H1 (cell line): Measurements from ENCODE around the gene TAS1R3. TPM values are rescaled to one million over a fixed set of nuclear protein-coding genes. Genes with fewer than 3 reads are reported as not detected.

Source experiments
- CTCF ChIA-PET: fragments of 300-600 bp; sonication (Branson Sonifier 250); formaldehyde crosslinking; loops from one replicate; lab custom pipeline; 2021; ENCODE audit not compliant: partially characterized antibody; lab: Charles Lee
- POLR2A ChIA-PET: fragments of 300-600 bp; sonication (Branson Sonifier 250); formaldehyde crosslinking; loops from one replicate; lab custom pipeline; 2021; ENCODE audit warnings: inconsistent platforms; ENCODE audit not compliant: partially characterized antibody; lab: Charles Lee
- DNase-seq, 2 experiments: peaks; one replicate each; pipeline versions ENCODE4 v3.0.0 to v3.0.0-alpha.2; 2010 to 2022; ENCODE audit warnings: low spot score in 2 of 2, low read depth in 1 of 2, mixed read lengths in 1 of 2
- FAIRE-seq: peaks from 2 replicates; lab custom pipeline; 2011; peaks lifted over from hg19 to GRCh38; lab: Jason Lieb, UNC
- H2AFZ ChIP-seq: 2 replicates; pipeline ENCODE4 v1.8.1; 2012; ENCODE audit warnings: low read length, inconsistent platforms
- H2AK5ac ChIP-seq: 2 replicates; pipeline ENCODE4 v1.6.1; 2013; ENCODE audit warnings: low read depth, low read length
- H2BK120ac ChIP-seq: replicated peaks from 2 replicates; pipeline ENCODE3; 2013; ENCODE audit warnings: low read depth, low read length, inconsistent platforms
- H2BK12ac ChIP-seq: 2 replicates; pipeline ENCODE4 v1.6.1; 2013; ENCODE audit warnings: low read depth, low read length
- H2BK15ac ChIP-seq: 2 replicates; pipeline ENCODE4 v1.6.1; 2013; ENCODE audit warnings: low read length
- H2BK20ac ChIP-seq: 2 replicates; pipeline ENCODE4 v1.6.1; 2013; ENCODE audit warnings: low read length
- H2BK5ac ChIP-seq: 2 replicates; pipeline ENCODE4 v1.6.1; 2013; ENCODE audit warnings: low read depth, low read length
- H3K14ac ChIP-seq: 2 replicates; pipeline ENCODE4 v1.6.1; 2013; ENCODE audit warnings: inconsistent platforms; ENCODE audit not compliant: insufficient read length
- H3K18ac ChIP-seq: 2 replicates; pipeline ENCODE4 v1.6.1; 2013; ENCODE audit warnings: low read length; ENCODE audit errors: extremely low read depth
- H3K23ac ChIP-seq: 2 replicates; pipeline ENCODE4 v1.6.1; 2013; ENCODE audit warnings: inconsistent platforms; ENCODE audit not compliant: insufficient read length
- H3K23me2 ChIP-seq: 2 replicates; pipeline ENCODE4 v1.6.1; 2013; ENCODE audit warnings: low read depth, low read length
- H3K27ac ChIP-seq: 2 replicates; pipeline ENCODE4 v1.6.1; 2011; ENCODE audit warnings: low read depth, low read length, inconsistent platforms
- H3K27me3 ChIP-seq, 4 experiments: replicated peaks in 1 of 4; 1 replicate in 1 of 4; 2 replicates in 3 of 4; pipeline versions ENCODE4 v1.6.1 to v1.8.1; 2011 to 2013; ENCODE audit warnings: low read length in 3 of 4, mild to moderate bottlenecking in 3 of 4, inconsistent platforms in 2 of 4, mixed read lengths in 2 of 4, moderate library complexity in 1 of 4; ENCODE audit not compliant: control insufficient read depth in 3 of 4, insufficient read depth in 3 of 4; ENCODE audit errors: extremely low read depth in 1 of 4
- H3K36me3 ChIP-seq, 4 experiments: 2 replicates each; pipeline versions ENCODE4 v1.6.1 to v1.8.1; 2011 to 2013; ENCODE audit warnings: mild to moderate bottlenecking in 4 of 4, low read length in 3 of 4, moderate library complexity in 2 of 4, control low read depth in 1 of 4, inconsistent platforms in 1 of 4; ENCODE audit not compliant: insufficient read depth in 4 of 4, control insufficient read depth in 2 of 4
- H3K4ac ChIP-seq: replicated peaks from 2 replicates; pipeline ENCODE3; 2013; ENCODE audit warnings: low read length, low read depth, mixed read lengths, inconsistent platforms; ENCODE audit not compliant: insufficient read length
- H3K4me1 ChIP-seq, 4 experiments: replicated peaks in 1 of 4; 1 replicate in 1 of 4; 2 replicates in 3 of 4; pipeline versions ENCODE4 v1.6.1 to v1.8.1; 2011 to 2013; ENCODE audit warnings: low read length in 3 of 4, inconsistent platforms in 2 of 4, mixed read lengths in 1 of 4; ENCODE audit not compliant: insufficient read depth in 4 of 4, control insufficient read depth in 3 of 4
- H3K4me2 ChIP-seq, 2 experiments: 2 replicates each; pipeline versions ENCODE4 v1.6.1 to v1.8.1; 2011 to 2013; ENCODE audit warnings: low read depth in 2 of 2, low read length in 2 of 2, control low read depth in 1 of 2, inconsistent platforms in 1 of 2, mild to moderate bottlenecking in 1 of 2; ENCODE audit not compliant: insufficient read depth in 1 of 2
- H3K4me3 ChIP-seq, 4 experiments: fragments of 200-600, 300-600 bp in 1 of 4; sonication (generic), shearing (Covaris generic), sonication (Bioruptor Twin) in 1 of 4; 2 replicates each; pipeline versions ENCODE4 v1.5.1 to v1.8.1; 2011 to 2016; ENCODE audit warnings: low read length in 4 of 4, low read depth in 3 of 4, control low read depth in 2 of 4, inconsistent platforms in 2 of 4, mild to moderate bottlenecking in 2 of 4, mixed read lengths in 1 of 4, moderate library complexity in 1 of 4; ENCODE audit not compliant: insufficient read depth in 2 of 4; ENCODE audit errors: extremely low read depth in 1 of 4
- H3K56ac ChIP-seq: replicated peaks from 2 replicates; pipeline ENCODE3; 2013; ENCODE audit warnings: low read depth, mild to moderate bottlenecking, mixed read lengths, low read length, inconsistent platforms; ENCODE audit not compliant: insufficient read length
- H3K79me1 ChIP-seq: 2 replicates; pipeline ENCODE4 v1.6.1; 2013; ENCODE audit warnings: low read depth, low read length, control low read depth
- H3K79me2 ChIP-seq, 2 experiments: 2 replicates each; pipeline versions ENCODE4 v1.6.1 to v1.8.1; 2012 to 2013; ENCODE audit warnings: low read length in 2 of 2, mild to moderate bottlenecking in 2 of 2, inconsistent platforms in 1 of 2; ENCODE audit not compliant: insufficient read depth in 2 of 2, control insufficient read depth in 1 of 2
- H3K9ac ChIP-seq, 4 experiments: replicated peaks in 1 of 4; 1 replicate in 1 of 4; 2 replicates in 3 of 4; pipeline versions ENCODE4 v1.6.1 to v1.8.1; 2011 to 2013; ENCODE audit warnings: low read depth in 3 of 4, low read length in 3 of 4, control low read depth in 2 of 4, mild to moderate bottlenecking in 2 of 4, moderate library complexity in 2 of 4, inconsistent platforms in 1 of 4; ENCODE audit errors: extremely low read depth in 1 of 4
- H3K9me3 ChIP-seq, 2 experiments: 2 replicates each; pipeline versions ENCODE4 v1.6.1 to v1.8.1; 2012 to 2013; ENCODE audit warnings: mild to moderate bottlenecking in 2 of 2, moderate library complexity in 2 of 2, control low read depth in 1 of 2, inconsistent platforms in 1 of 2, low read depth in 1 of 2, low read length in 1 of 2, mixed read lengths in 1 of 2; ENCODE audit not compliant: insufficient read depth in 2 of 2
- H4K20me1 ChIP-seq, 2 experiments: replicated peaks in 1 of 2; 2 replicates each; pipeline versions ENCODE3 to v1.8.1; 2011 to 2013; ENCODE audit warnings: inconsistent platforms in 2 of 2, low read length in 2 of 2, mild to moderate bottlenecking in 1 of 2; ENCODE audit not compliant: insufficient read depth in 2 of 2, control insufficient read depth in 1 of 2
- H4K5ac ChIP-seq: 2 replicates; pipeline ENCODE4 v1.6.1; 2013; ENCODE audit warnings: low read length, low read depth, mixed read lengths, inconsistent platforms; ENCODE audit not compliant: insufficient read length
- H4K8ac ChIP-seq: 2 replicates; pipeline ENCODE4 v1.8.0; 2013; ENCODE audit warnings: mild to moderate bottlenecking, moderate library complexity, low read length, inconsistent platforms; ENCODE audit not compliant: insufficient read depth; ENCODE audit errors: extremely low read depth
- H4K91ac ChIP-seq: replicated peaks from 2 replicates; pipeline ENCODE3; 2013; ENCODE audit warnings: low read length, mixed read lengths, inconsistent platforms; ENCODE audit not compliant: insufficient read length
- BACH1 ChIP-seq: IDR thresholded peaks from 2 replicates; pipeline ENCODE4 v1.6.1; 2012; ENCODE audit warnings: low read length, improper control_type of control experiment
- EGR1 ChIP-seq: IDR thresholded peaks from 2 replicates; pipeline ENCODE4 v1.6.1; 2011; ENCODE audit warnings: low read depth, low read length, borderline replicate concordance
- GABPA ChIP-seq: IDR thresholded peaks from 2 replicates; pipeline ENCODE4 v1.6.1; 2011; ENCODE audit warnings: mild to moderate bottlenecking, low read length, moderate library complexity, borderline replicate concordance; ENCODE audit not compliant: insufficient read depth
- JUND ChIP-seq: IDR thresholded peaks from 2 replicates; pipeline ENCODE4 v1.6.1; 2011; ENCODE audit warnings: mild to moderate bottlenecking, improper control_type of control experiment, low read length
- KDM1A ChIP-seq: fragments of 200-600, 300-600 bp; sonication (generic); IDR thresholded peaks from 2 replicates; pipeline ENCODE4 v1.7.1; 2016; ENCODE audit warnings: mild to moderate bottlenecking, low read length, borderline replicate concordance
- KDM5A ChIP-seq: fragments of 200-600 bp; IDR thresholded peaks from 2 replicates; pipeline ENCODE4 v1.7.1; 2012; ENCODE audit warnings: mild to moderate bottlenecking, low read length, inconsistent platforms, mixed read lengths
- NANOG ChIP-seq: IDR thresholded peaks from 2 replicates; pipeline ENCODE4 v1.6.1; 2011; ENCODE audit warnings: low read length, low read depth, mild to moderate bottlenecking, inconsistent platforms; ENCODE audit not compliant: insufficient read depth, poor library complexity, severe bottlenecking
- PHF8 ChIP-seq: fragments of 200-600 bp; sonication (generic); conservative IDR thresholded peaks from 2 replicates; pipeline ENCODE4 v1.7.1; 2012; ENCODE audit warnings: low read depth, mild to moderate bottlenecking, inconsistent platforms, low read length, moderate library complexity
- RNF2 ChIP-seq: fragments of 200-900, 300-1000 bp; sonication (generic); IDR thresholded peaks from 2 replicates; pipeline ENCODE4 v1.7.1; 2016; ENCODE audit warnings: borderline replicate concordance, low read depth, mild to moderate bottlenecking, antibody characterized with exemption, low read length; ENCODE audit not compliant: poor library complexity, severe bottlenecking; ENCODE audit errors: missing control alignments
- TCF12 ChIP-seq: IDR thresholded peaks from 2 replicates; pipeline ENCODE4 v1.6.1; 2011; ENCODE audit warnings: low read depth, mild to moderate bottlenecking, low read length
- ZNF274 ChIP-seq: IDR thresholded peaks from 2 replicates; pipeline ENCODE4 v1.7.0; 2012; ENCODE audit warnings: low read length, borderline replicate concordance; ENCODE audit errors: extremely low read depth
- WGBS, 2 experiments: shearing (Covaris generic) in 1 of 2; methylation state at CpG; one replicate each; pipeline versions ENCODE4 v1.1.6 to v1.1.7; 2013 to 2015; ENCODE audit warnings: low lambda C conversion rate in 2 of 2, mixed read lengths in 2 of 2, inconsistent platforms in 1 of 2, low coverage in 1 of 2, missing lambda C conversion rate in 1 of 2; ENCODE audit not compliant: insufficient replicate concordance in 2 of 2, insufficient coverage in 1 of 2, insufficient read length in 1 of 2; ENCODE audit errors: extremely low coverage in 1 of 2, missing lambda C conversion rate in 1 of 2; 5-methylcytosine and 5-hydroxymethylcytosine counted together
- polyA plus RNA-seq, 7 experiments: library from polyadenylated mRNA; depleted of rRNA in 3 of 7; stranded (reverse) in 5 of 7; unstranded in 2 of 7; fragments of >200 nt in 5 of 7; fragments of 200-250 nt in 2 of 7; gene quantifications; 1 replicate in 5 of 7; 2 replicates in 1 of 7; 4 replicates in 1 of 7; pipeline versions ENCODE4 v1.2.1 to v1.2.3, GENCODE V29; 2011 to 2013; ENCODE audit warnings: missing spikeins in 2 of 7, mixed read lengths in 2 of 7
- total RNA-seq: library from RNA; stranded (reverse); fragmentation: NEBNext Ultra II Directional; extraction: Animal tissue kit (Norgen Biotek cat#: 25700); gene quantifications from 2 replicates; pipeline ENCODE4 v1.2.1, GENCODE V29; 2021

The TAS1R3 gene
- total and polyA plus RNA-seq, 2 of the 8 experiments (the other 6 are each of a cell fraction or from before 2014, with no cell fraction given), result 0.03 to 0.19 TPM

- peaks cover 2 to 27% (median 11%) of the 10 kb centered on the region in 4 experiments; a peak in 6 of 8 replicates for H3K36me3 ChIP-seq
- H2BK12ac ChIP-seq, result no peak overlapping the region
- H3K27me3 ChIP-seq, result no peaks in the 10 kb centered on the region; a peak in 1 of 7 replicates
- H2BK5ac ChIP-seq, result no peak overlapping the region
- DNase-seq, result no peak
- H3K9ac ChIP-seq, result no peak overlapping the region
- H2AFZ ChIP-seq, result no peak overlapping the region
- H3K23me2 ChIP-seq, result peaks cover 10% of the 10 kb centered on the region; the same call in 1 of the 2 replicates
- H3K4me2 ChIP-seq, result no peak overlapping the region
- H3K9me3 ChIP-seq, result peaks cover 0 to 5% of the 10 kb centered on the region in 2 experiments; a peak in 1 of 4 replicates
- no peak overlapping the region for H3K18ac ChIP-seq
- H3K4me3 ChIP-seq, result no peak overlapping the region
- no peak overlapping the region for H4K5ac ChIP-seq
- no peak overlapping the region for H3K27ac ChIP-seq
- no peak overlapping the region for H4K91ac ChIP-seq
- CTCF ChIA-PET, result interaction anchor here (0.9 to 4.4 kb wide), 10 partner anchors 9 to 278 kb away, joined by 3 to 34 read pairs (median 3); no protein-coding TSS in a partner anchor
- peaks cover 20 to 48% of the 10 kb centered on the region in 2 experiments for H4K20me1 ChIP-seq
- 93% methylated on average over 24 of the region's 24 CpGs; no CpG with 5 or more reads in 1 of the 2 experiments for WGBS, 2 experiments
- H2AK5ac ChIP-seq, result no peak overlapping the region
- no peak overlapping the region; the same call in 1 of the 2 replicates for H4K8ac ChIP-seq
- no peak overlapping the region for H3K56ac ChIP-seq
- FAIRE-seq, result no peak
- no peak overlapping the region for H2BK120ac ChIP-seq
- no peak overlapping the region for H3K4ac ChIP-seq
- H3K79me2 ChIP-seq, result peaks cover 0 to 28% of the 10 kb centered on the region in 2 experiments; a peak in 3 of 4 replicates
- no peak overlapping the region for H2BK20ac ChIP-seq
- H3K4me1 ChIP-seq, result peaks cover 0 to 16% (median 9%) of the 10 kb centered on the region in 4 experiments; a peak in 5 of 7 replicates
- POLR2A ChIA-PET, result interaction anchor here (0.9 to 3.1 kb wide), 8 partner anchors 9 to 67 kb away, joined by 3 to 12 read pairs (median 4); no protein-coding TSS in a partner anchor
- H2BK15ac ChIP-seq, result no peak overlapping the region
- no peak overlapping the region for H3K14ac ChIP-seq
- no peak overlapping the region for H3K23ac ChIP-seq
- peaks cover 27% of the 10 kb centered on the region for H3K79me1 ChIP-seq
- TF ChIP-seq ZNF274, result no peak
- TF ChIP-seq PHF8, result no peak
- TF ChIP-seq KDM1A, result no peak
- no peak for TF ChIP-seq GABPA
- TF ChIP-seq JUND, result no peak
- TF ChIP-seq EGR1, result no peak
- TF ChIP-seq KDM5A, result no peak
- TF ChIP-seq NANOG, result no peak
- no peak for TF ChIP-seq BACH1
- no peak for TF ChIP-seq TCF12
- no peak for TF ChIP-seq RNF2
Observed at GRCh38 chr1:1343811-1344421, 12.8 kb downstream of the TAS1R3 start.
